Gastroesophageal sphincter (tissue), 4 donors: ENCODE data around the gene STX2. TPM values are rescaled to one million over a fixed set of nuclear protein-coding genes. Genes with fewer than 3 reads are reported as not detected.

Source experiments
- ATAC-seq: fragments of 150-250 bp; one replicate; pipeline ENCODE4 v1.9.1; 2016; ENCODE audit warnings: mild to moderate bottlenecking, moderate library complexity
- H3K27ac ChIP-seq, 4 donors: fragments of 200-600 bp; sonication (generic) in 3 of 4; 1 replicate in 3 of 4; 2 replicates in 1 of 4; pipeline ENCODE4 v1.5.1; 2016 to 2019
- H3K27me3 ChIP-seq: fragments of 200-600 bp; sonication (generic); one replicate; pipeline ENCODE4 v1.5.1; 2019
- H3K36me3 ChIP-seq, 2 donors: fragments of 200-600 bp; sonication (generic); one replicate each; pipeline ENCODE4 v1.5.1; 2019; ENCODE audit warnings: control low read depth in 1 of 2
- H3K4me1 ChIP-seq, 3 donors: fragments of 200-600 bp; sonication (generic); 1 replicate in 2 of 3; 2 replicates in 1 of 3; pipeline ENCODE4 v1.5.1; 2016 to 2019; ENCODE audit warnings: control low read depth in 2 of 3
- H3K4me3 ChIP-seq, 2 donors: fragments of 200-600 bp; sonication (generic); one replicate each; pipeline ENCODE4 v1.5.1; 2019; ENCODE audit warnings: mild to moderate bottlenecking in 1 of 2, moderate library complexity in 1 of 2
- H3K9me3 ChIP-seq, 3 donors: fragments of 200-600 bp; sonication (generic); one replicate each; pipeline ENCODE4 v1.5.1; 2017 to 2019; ENCODE audit warnings: control low read depth in 2 of 3
- EP300 ChIP-seq: sonication (generic); formaldehyde crosslinking; IDR thresholded peaks from one replicate; pipeline ENCODE4 v1.6.1; 2017; ENCODE audit warnings: antibody characterized with exemption, mild to moderate bottlenecking
- POLR2A ChIP-seq, 2 donors: fragments of 450-650 bp; IDR thresholded peaks; one replicate each; pipeline ENCODE4 v1.6.1; 2017; ENCODE audit warnings: antibody characterized with exemption in 2 of 2, mild to moderate bottlenecking in 2 of 2, moderate library complexity in 1 of 2
- POLR2AphosphoS5 ChIP-seq: sonication (generic); formaldehyde crosslinking; IDR thresholded peaks from one replicate; pipeline ENCODE4 v1.6.1; 2017; ENCODE audit warnings: antibody characterized with exemption
- WGBS, 2 donors: methylation state at CpG; one replicate each; pipeline ENCODE4 v1.1.5; 2018; ENCODE audit warnings: low coverage in 1 of 2; 5-methylcytosine and 5-hydroxymethylcytosine counted together
- total RNA-seq, 4 donors: library from RNA; depleted of rRNA; stranded (reverse); fragments of >200 nt; gene quantifications; one replicate each; pipeline ENCODE4 v1.1.0, GENCODE V29; 2016
- TF ChIP-seq, protein P1 (sequence below), 4 experiments: fragments of 200-600 bp in 2 of 4; fragments of 450-650 bp in 2 of 4; sonication (generic) in 1 of 4; IDR thresholded peaks; one replicate each; pipeline ENCODE4 v1.5.1; 2017 to 2019; ENCODE audit warnings: antibody characterized with exemption in 4 of 4, mild to moderate bottlenecking in 2 of 4, moderate library complexity in 2 of 4

The STX2 gene
- total RNA-seq, 4 donors from 2014 or later: 41.6 to 77.5 (median 54.3) TPM

DNA sequence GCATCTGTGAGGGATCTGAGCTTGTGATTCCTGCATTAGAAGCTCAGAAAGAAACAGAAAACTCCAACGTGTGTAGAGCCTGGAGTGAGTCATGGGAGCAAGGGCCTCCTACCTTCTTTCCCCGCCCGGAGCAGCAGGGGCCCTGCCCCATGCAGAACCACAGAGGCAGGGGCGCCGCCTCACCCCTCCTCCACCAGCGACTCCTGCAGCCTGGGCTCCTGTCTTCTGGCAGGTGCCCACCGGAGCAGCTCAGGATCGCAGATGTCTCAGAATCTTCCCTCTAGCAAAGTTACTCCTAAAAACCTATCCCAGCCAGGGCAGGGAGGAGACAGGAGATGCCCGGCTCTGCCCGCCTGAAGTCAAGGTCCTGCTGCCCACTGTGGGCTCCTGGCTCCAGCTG, 58.7 kb downstream of the STX2 start:
- Histone ChIP-seq H3K36me3 (peaks cover 0 to 50% of the 10 kb centered on the region in 2 donors), H3K9me3 (peaks cover 0 to 12% (median 0%) of the 10 kb centered on the region in 3 donors), H3K27ac (no peak overlapping the region), H3K4me1 (peaks cover 0 to 16% (median 11%) of the 10 kb centered on the region in 3 donors), H3K27me3 (no peaks in the 10 kb centered on the region), H3K4me3 (no peak overlapping the region)
- 17% methylated on average over 1 of the region's 10 CpGs; no CpG with 5 or more reads in 1 of the 2 donors for WGBS, 2 donors
- no peak for ATAC-seq
- TF ChIP-seq POLR2A (IDR thresholded peaks at IDR 0.05): no peak
- TF ChIP-seq, protein P1, sequence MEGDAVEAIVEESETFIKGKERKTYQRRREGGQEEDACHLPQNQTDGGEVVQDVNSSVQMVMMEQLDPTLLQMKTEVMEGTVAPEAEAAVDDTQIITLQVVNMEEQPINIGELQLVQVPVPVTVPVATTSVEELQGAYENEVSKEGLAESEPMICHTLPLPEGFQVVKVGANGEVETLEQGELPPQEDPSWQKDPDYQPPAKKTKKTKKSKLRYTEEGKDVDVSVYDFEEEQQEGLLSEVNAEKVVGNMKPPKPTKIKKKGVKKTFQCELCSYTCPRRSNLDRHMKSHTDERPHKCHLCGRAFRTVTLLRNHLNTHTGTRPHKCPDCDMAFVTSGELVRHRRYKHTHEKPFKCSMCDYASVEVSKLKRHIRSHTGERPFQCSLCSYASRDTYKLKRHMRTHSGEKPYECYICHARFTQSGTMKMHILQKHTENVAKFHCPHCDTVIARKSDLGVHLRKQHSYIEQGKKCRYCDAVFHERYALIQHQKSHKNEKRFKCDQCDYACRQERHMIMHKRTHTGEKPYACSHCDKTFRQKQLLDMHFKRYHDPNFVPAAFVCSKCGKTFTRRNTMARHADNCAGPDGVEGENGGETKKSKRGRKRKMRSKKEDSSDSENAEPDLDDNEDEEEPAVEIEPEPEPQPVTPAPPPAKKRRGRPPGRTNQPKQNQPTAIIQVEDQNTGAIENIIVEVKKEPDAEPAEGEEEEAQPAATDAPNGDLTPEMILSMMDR (IDR thresholded peaks at IDR 0.05): no peak
- no peak for TF ChIP-seq EP300
- no peak for TF ChIP-seq POLR2AphosphoS5

DNA sequence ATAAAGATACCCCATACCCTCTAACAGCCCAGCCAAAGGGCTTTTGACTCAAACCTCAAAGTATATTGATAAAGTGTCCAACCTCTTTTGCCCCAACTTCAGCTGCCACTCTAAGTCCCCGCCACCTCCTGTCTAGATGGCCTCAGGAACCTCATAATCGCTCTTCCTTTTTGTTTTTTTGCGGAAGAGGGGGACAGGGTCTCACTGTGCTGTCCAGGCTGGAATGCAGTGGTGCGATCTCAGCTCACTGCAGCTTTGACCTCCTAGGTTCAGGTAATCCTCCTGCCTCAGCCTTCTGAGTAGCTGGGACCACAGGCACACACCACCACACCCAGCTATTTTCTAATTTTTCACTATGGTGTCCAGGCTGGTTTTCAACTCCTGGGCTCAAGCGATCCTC, 60.3 kb downstream of the STX2 start:
- Histone ChIP-seq H3K27me3 (no peaks in the 10 kb centered on the region), H3K4me1 (peaks cover 0 to 16% (median 11%) of the 10 kb centered on the region in 3 donors), H3K27ac (no peak overlapping the region), H3K9me3 (no peaks in the 10 kb centered on the region), H3K4me3 (no peak overlapping the region), H3K36me3 (peaks cover 0 to 35% of the 10 kb centered on the region in 2 donors)
- 86% methylated on average over 5 of the region's 5 CpGs; no CpG with 5 or more reads in 1 of the 2 donors for WGBS, 2 donors
- no peak for TF ChIP-seq POLR2AphosphoS5
- no peak for TF ChIP-seq POLR2A (IDR thresholded peaks at IDR 0.05)
- TF ChIP-seq, protein P1 (IDR thresholded peaks at IDR 0.05): no peak
- no peak for TF ChIP-seq EP300
- ATAC-seq: no peak

DNA sequence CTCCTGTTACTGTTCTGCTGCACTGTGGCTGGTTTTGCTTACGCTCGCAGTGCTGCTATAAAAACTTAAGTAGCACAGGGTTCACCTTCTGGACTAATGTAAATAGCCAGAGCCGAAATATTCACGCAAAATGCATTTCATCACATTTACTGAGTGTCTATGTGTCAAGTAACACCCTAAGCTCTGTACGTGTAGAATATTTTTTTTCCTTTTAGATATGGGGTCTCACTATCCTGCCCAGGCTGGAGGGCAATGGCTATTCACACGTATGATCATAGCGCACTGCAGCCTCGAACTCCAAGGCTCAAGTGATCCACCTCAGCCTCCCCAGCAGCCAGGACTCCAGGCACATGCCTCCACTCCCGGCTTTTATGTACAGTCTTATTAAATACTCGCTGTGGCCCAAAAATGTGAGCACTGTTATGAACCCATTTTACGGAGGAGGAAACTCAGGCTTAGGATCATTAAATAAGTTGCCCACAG, 62.2 kb downstream of the STX2 start:
- H3K4me1 ChIP-seq: peaks cover 0 to 16% (median 11%) of the 10 kb centered on the region in 3 donors
- TF ChIP-seq, protein P1 (IDR thresholded peaks at IDR 0.05): no peak
- TF ChIP-seq POLR2AphosphoS5: no peak
- no peak for TF ChIP-seq EP300
- peaks cover 0 to 18% of the 10 kb centered on the region in 2 donors for H3K36me3 ChIP-seq
- no peak for ATAC-seq
- H3K27ac ChIP-seq: no peak overlapping the region
- WGBS, 2 donors: 6 to 57% methylated on average over 5 to 11 of the region's 11 CpGs
- no peaks in the 10 kb centered on the region for H3K9me3 ChIP-seq
- peak overlapping the region in 1 of 2 donors; percentile 41 for H3K4me3 ChIP-seq
- no peaks in the 10 kb centered on the region for H3K27me3 ChIP-seq

DNA sequence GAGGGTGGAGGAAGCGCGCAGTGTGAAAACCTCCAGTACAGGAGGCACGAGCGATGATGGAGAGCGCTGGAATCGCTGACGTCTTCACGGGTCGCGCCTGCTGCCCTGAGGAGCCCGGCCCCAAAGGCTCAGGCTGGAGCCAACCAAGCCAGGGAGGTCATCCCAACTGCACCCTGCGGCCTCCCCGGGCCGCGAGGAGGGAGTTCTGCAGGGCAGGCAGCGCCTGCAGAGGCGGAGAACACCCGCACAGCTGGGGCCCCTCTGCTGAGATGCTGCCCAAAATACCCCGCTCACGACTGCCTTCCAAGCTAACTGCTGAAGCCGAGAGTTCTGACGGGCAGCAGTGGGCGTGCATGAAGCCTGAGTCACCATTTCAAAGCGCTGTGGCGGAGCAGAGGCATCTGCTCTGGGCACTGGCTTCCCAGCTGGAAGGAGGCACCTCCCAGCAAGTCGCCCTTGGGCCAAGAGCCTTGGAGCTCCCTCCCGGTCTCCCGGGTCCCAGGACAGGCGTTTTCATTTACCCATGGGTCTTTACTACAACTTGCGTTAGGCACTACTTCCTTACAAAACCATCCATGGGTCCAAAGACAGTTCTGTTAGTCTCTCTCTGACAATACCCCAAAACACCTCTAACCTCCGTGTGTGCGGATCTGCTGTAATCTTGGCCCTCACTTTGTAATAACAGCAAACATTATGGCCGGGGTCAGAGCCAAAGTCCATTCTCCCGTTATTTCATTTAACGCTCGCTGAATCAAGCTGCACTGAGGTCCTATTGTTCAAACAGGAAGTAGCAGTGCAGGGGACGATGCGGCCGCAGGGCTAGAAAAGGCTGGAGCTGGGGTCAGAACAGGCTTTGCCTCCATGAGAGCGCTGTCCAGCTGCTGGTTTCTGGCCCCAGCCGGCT, 62.8 kb downstream of the STX2 start:
- 0 to 3% methylated on average over 5 to 6 of the region's 41 CpGs for WGBS, 2 donors
- Histone ChIP-seq H3K27me3 (no peaks in the 10 kb centered on the region), H3K36me3 (peaks cover 0 to 13% of the 10 kb centered on the region in 2 donors), H3K9me3 (no peaks in the 10 kb centered on the region), H3K4me1 (peaks cover 0 to 16% (median 11%) of the 10 kb centered on the region in 3 donors), H3K27ac (peak overlapping the region in 1 of 4 donors; percentile 17), H3K4me3 (peak overlapping the region in 1 of 2 donors; percentile 41)
- TF ChIP-seq, protein P1 (IDR thresholded peaks at IDR 0.05): no peak
- no peak for TF ChIP-seq EP300
- TF ChIP-seq POLR2AphosphoS5: no peak
- no peak for TF ChIP-seq POLR2A (IDR thresholded peaks at IDR 0.05)
- ATAC-seq: peak; percentile 70
